HepG2 (cell line): ENCODE measurements around the gene SUSD3. TPM values are rescaled to one million over a fixed set of nuclear protein-coding genes. Genes with fewer than 3 reads are reported as not detected.
A peak's percentile ranks its signal among the peaks of the same experiment; 100 is the strongest.

Source experiments
- BHLHE40 ChIP-seq: IDR thresholded peaks from 2 replicates; pipeline ENCODE4 v1.6.1; 2011; ENCODE audit warnings: low read length, improper control_type of control experiment
- HDAC1 ChIP-seq: sonication (generic); formaldehyde crosslinking; IDR thresholded peaks from 2 replicates; pipeline ENCODE4 v1.5.1; 2020; ENCODE audit warnings: mild to moderate bottlenecking, missing genetic modification reagents
- KMT2A ChIP-seq: sonication (generic); formaldehyde crosslinking; IDR thresholded peaks from 2 replicates; pipeline ENCODE4 v1.4.0; 2020; ENCODE audit warnings: missing genetic modification reagents
- NAIF1 ChIP-seq: sonication (generic); formaldehyde crosslinking; IDR thresholded peaks from 2 replicates; pipeline ENCODE4 v1.5.0; 2020; ENCODE audit warnings: mild to moderate bottlenecking, missing genetic modification reagents, borderline replicate concordance
- PHF5A ChIP-seq: IDR thresholded peaks from one replicate; pipeline ENCODE4 v1.6.1; 2018; ENCODE audit warnings: low read depth, missing genetic modification reagents; ENCODE audit not compliant: unreplicated experiment
- PRMT3 ChIP-seq: sonication (generic); formaldehyde crosslinking; IDR thresholded peaks from 2 replicates; pipeline ENCODE4 v1.8.1; 2022; ENCODE audit warnings: low read depth, mild to moderate bottlenecking, moderate library complexity, missing genetic modification reagents, borderline replicate concordance
- SALL2 ChIP-seq: sonication (generic); formaldehyde crosslinking; IDR thresholded peaks from 2 replicates; pipeline ENCODE4 v1.8.1; 2023; ENCODE audit warnings: mild to moderate bottlenecking, missing genetic modification reagents, inconsistent platforms
- SMAD3 ChIP-seq: sonication (generic); formaldehyde crosslinking; IDR thresholded peaks from 2 replicates; pipeline ENCODE4 v1.4.0; 2020; ENCODE audit warnings: missing genetic modification reagents
- TAF1 ChIP-seq: sonication (generic); formaldehyde crosslinking; IDR thresholded peaks from 2 replicates; pipeline ENCODE4 v1.4.0; 2020; ENCODE audit warnings: missing genetic modification reagents
- TBX3 ChIP-seq: fragments of 450-650 bp; IDR thresholded peaks from 2 replicates; pipeline ENCODE4 v1.6.1; 2017; ENCODE audit warnings: antibody characterized with exemption, mild to moderate bottlenecking, inconsistent platforms, borderline replicate concordance
- TRIM24 ChIP-seq: sonication (generic); formaldehyde crosslinking; IDR thresholded peaks from 2 replicates; pipeline ENCODE4 v1.8.0; 2022; ENCODE audit warnings: mild to moderate bottlenecking, missing genetic modification reagents
- WIZ ChIP-seq: sonication (generic); formaldehyde crosslinking; IDR thresholded peaks from 2 replicates; pipeline ENCODE4 v1.5.1; 2020; ENCODE audit warnings: mild to moderate bottlenecking, missing genetic modification reagents
- ZFP90 ChIP-seq: sonication (generic); formaldehyde crosslinking; IDR thresholded peaks from 2 replicates; pipeline ENCODE4 v1.8.0; 2022; ENCODE audit warnings: missing genetic modification reagents, mild to moderate bottlenecking, inconsistent platforms, borderline replicate concordance
- ZIK1 ChIP-seq: sonication (generic); formaldehyde crosslinking; IDR thresholded peaks from 2 replicates; pipeline ENCODE4 v1.5.0; 2020; ENCODE audit warnings: mild to moderate bottlenecking, low read depth, missing genetic modification reagents, borderline replicate concordance
- ZMYM2 ChIP-seq: sonication (generic); formaldehyde crosslinking; IDR thresholded peaks from 2 replicates; pipeline ENCODE4 v1.8.0; 2022; ENCODE audit warnings: mild to moderate bottlenecking, missing genetic modification reagents
- ZNF615 ChIP-seq: sonication (generic); formaldehyde crosslinking; IDR thresholded peaks from 2 replicates; pipeline ENCODE4 v1.5.0; 2020; ENCODE audit warnings: mild to moderate bottlenecking, missing genetic modification reagents, borderline replicate concordance
- ZNF75D ChIP-seq: sonication (generic); formaldehyde crosslinking; IDR thresholded peaks from 2 replicates; pipeline ENCODE4 v1.8.1; 2023; ENCODE audit warnings: missing genetic modification reagents, mild to moderate bottlenecking, borderline replicate concordance
- ZSCAN20 ChIP-seq: sonication (generic); formaldehyde crosslinking; IDR thresholded peaks from 2 replicates; pipeline ENCODE4 v1.4.0; 2020; ENCODE audit warnings: missing genetic modification reagents, mild to moderate bottlenecking, borderline replicate concordance
- polyA plus RNA-seq, 8 experiments: library from polyadenylated mRNA; depleted of rRNA in 3 of 8; stranded (reverse) in 7 of 8; unstranded in 1 of 8; fragments of >200 nt; fragmentation: Illumina TruSeq in 4 of 8; extraction: Trizol in 4 of 8; gene quantifications; 2 replicates each; pipeline versions ENCODE4 v1.2.1 to v1.2.3, GENCODE V29; 2011 to 2016; ENCODE audit warnings: low read depth in 4 of 8, missing spikeins in 1 of 8, mixed read lengths in 1 of 8; ENCODE audit not compliant: insufficient read depth in 1 of 8
- total RNA-seq, 5 experiments: library from RNA; depleted of rRNA; stranded (reverse); fragments of >200 nt; fragmentation: Illumina TruSeq; extraction: Trizol; gene quantifications; 2 replicates each; pipeline ENCODE4 v1.2.3, GENCODE V29; 2016; ENCODE audit warnings: low read depth in 1 of 5
- TF ChIP-seq, protein P1 (sequence below): IDR thresholded peaks from 2 replicates; pipeline ENCODE4 v1.6.1; 2016; ENCODE audit warnings: mild to moderate bottlenecking
- TF ChIP-seq, protein P2 (sequence below): sonication (generic); formaldehyde crosslinking; IDR thresholded peaks from 2 replicates; pipeline ENCODE4 v1.4.0; 2020; ENCODE audit warnings: mild to moderate bottlenecking, missing genetic modification reagents, borderline replicate concordance
- TF ChIP-seq, protein P3 (sequence below): sonication (generic); formaldehyde crosslinking; IDR thresholded peaks from 2 replicates; pipeline ENCODE4 v1.5.0; 2020; ENCODE audit warnings: mild to moderate bottlenecking, missing genetic modification reagents
- TF ChIP-seq, protein P4 (sequence below): sonication (generic); formaldehyde crosslinking; IDR thresholded peaks from 2 replicates; pipeline ENCODE4 v1.4.0; 2020; ENCODE audit warnings: mild to moderate bottlenecking, missing genetic modification reagents

The SUSD3 gene
- total and polyA plus RNA-seq, 2 of the 13 experiments (the other 11 are each of a cell fraction or from before 2014, with no cell fraction given) = 7.0 to 9.1 TPM

DNA sequence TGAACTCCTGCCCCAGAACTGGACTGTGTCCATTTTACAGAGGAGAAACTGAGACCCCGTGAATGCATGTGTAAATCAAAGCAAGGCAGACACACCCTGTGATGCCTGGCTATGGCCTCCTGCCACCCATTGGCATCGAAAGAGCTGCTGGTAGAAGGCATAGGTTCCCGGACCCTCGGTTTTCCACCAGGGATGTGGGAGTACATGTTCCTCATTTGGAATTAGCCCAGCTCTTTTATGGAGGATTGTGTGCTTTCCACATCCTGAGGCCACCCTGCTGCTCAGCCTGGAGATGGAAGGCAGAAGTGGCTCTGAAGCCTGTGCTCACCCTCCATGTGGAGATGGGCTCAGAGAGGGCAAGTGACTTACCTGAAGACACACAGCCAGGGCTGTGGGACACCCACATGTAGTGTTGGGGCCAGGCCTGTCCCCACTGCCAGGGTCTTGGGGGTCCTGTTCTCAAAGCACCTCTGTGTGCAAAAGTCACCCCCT is 2.8 kb downstream of the SUSD3 start (continued):
- TF ChIP-seq SALL2 (CRISPR knock-in tag) (no peak), ZNF75D (CRISPR knock-in tag) (no peak), ZNF615 (CRISPR knock-in tag) (no peak), TAF1 (CRISPR knock-in tag) (no peak), HDAC1 (CRISPR knock-in tag) (0 out of 2 replicates have a peak, but pooled peaks have one; percentile 24), PHF5A (CRISPR knock-in tag) (no peak), TRIM24 (CRISPR knock-in tag) (no peak), ZFP90 (CRISPR knock-in tag) (no peak), BHLHE40 (no peak), ZMYM2 (0 out of 2 replicates have a peak, but pooled peaks have one; percentile 31), ZIK1 (CRISPR knock-in tag) (no peak), SMAD3 (CRISPR knock-in tag) (no peak), WIZ (CRISPR knock-in tag) (no peak), NAIF1 (CRISPR knock-in tag) (no peak), ZSCAN20 (CRISPR knock-in tag) (no peak), KMT2A (CRISPR knock-in tag) (no peak), TBX3 (no peak), PRMT3 (no peak)
- TF ChIP-seq, protein P1, sequence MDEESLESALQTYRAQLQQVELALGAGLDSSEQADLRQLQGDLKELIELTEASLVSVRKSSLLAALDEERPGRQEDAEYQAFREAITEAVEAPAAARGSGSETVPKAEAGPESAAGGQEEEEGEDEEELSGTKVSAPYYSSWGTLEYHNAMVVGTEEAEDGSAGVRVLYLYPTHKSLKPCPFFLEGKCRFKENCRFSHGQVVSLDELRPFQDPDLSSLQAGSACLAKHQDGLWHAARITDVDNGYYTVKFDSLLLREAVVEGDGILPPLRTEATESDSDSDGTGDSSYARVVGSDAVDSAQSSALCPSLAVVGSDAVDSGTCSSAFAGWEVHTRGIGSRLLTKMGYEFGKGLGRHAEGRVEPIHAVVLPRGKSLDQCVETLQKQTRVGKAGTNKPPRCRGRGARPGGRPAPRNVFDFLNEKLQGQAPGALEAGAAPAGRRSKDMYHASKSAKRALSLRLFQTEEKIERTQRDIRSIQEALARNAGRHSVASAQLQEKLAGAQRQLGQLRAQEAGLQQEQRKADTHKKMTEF = no peak
- TF ChIP-seq, protein P2, sequence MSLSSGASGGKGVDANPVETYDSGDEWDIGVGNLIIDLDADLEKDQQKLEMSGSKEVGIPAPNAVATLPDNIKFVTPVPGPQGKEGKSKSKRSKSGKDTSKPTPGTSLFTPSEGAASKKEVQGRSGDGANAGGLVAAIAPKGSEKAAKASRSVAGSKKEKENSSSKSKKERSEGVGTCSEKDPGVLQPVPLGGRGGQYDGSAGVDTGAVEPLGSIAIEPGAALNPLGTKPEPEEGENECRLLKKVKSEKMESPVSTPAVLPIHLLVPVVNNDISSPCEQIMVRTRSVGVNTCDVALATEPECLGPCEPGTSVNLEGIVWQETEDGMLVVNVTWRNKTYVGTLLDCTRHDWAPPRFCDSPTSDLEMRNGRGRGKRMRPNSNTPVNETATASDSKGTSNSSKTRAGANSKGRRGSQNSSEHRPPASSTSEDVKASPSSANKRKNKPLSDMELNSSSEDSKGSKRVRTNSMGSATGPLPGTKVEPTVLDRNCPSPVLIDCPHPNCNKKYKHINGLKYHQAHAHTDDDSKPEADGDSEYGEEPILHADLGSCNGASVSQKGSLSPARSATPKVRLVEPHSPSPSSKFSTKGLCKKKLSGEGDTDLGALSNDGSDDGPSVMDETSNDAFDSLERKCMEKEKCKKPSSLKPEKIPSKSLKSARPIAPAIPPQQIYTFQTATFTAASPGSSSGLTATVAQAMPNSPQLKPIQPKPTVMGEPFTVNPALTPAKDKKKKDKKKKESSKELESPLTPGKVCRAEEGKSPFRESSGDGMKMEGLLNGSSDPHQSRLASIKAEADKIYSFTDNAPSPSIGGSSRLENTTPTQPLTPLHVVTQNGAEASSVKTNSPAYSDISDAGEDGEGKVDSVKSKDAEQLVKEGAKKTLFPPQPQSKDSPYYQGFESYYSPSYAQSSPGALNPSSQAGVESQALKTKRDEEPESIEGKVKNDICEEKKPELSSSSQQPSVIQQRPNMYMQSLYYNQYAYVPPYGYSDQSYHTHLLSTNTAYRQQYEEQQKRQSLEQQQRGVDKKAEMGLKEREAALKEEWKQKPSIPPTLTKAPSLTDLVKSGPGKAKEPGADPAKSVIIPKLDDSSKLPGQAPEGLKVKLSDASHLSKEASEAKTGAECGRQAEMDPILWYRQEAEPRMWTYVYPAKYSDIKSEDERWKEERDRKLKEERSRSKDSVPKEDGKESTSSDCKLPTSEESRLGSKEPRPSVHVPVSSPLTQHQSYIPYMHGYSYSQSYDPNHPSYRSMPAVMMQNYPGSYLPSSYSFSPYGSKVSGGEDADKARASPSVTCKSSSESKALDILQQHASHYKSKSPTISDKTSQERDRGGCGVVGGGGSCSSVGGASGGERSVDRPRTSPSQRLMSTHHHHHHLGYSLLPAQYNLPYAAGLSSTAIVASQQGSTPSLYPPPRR (CRISPR knock-in tag) = no peak
- TF ChIP-seq, protein P3, sequence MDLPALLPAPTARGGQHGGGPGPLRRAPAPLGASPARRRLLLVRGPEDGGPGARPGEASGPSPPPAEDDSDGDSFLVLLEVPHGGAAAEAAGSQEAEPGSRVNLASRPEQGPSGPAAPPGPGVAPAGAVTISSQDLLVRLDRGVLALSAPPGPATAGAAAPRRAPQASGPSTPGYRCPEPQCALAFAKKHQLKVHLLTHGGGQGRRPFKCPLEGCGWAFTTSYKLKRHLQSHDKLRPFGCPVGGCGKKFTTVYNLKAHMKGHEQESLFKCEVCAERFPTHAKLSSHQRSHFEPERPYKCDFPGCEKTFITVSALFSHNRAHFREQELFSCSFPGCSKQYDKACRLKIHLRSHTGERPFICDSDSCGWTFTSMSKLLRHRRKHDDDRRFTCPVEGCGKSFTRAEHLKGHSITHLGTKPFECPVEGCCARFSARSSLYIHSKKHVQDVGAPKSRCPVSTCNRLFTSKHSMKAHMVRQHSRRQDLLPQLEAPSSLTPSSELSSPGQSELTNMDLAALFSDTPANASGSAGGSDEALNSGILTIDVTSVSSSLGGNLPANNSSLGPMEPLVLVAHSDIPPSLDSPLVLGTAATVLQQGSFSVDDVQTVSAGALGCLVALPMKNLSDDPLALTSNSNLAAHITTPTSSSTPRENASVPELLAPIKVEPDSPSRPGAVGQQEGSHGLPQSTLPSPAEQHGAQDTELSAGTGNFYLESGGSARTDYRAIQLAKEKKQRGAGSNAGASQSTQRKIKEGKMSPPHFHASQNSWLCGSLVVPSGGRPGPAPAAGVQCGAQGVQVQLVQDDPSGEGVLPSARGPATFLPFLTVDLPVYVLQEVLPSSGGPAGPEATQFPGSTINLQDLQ (CRISPR knock-in tag) = no peak
- TF ChIP-seq, protein P4, sequence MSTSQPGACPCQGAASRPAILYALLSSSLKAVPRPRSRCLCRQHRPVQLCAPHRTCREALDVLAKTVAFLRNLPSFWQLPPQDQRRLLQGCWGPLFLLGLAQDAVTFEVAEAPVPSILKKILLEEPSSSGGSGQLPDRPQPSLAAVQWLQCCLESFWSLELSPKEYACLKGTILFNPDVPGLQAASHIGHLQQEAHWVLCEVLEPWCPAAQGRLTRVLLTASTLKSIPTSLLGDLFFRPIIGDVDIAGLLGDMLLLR (CRISPR knock-in tag) = no peak
